Epithelial cell of alveolus of lung (primary cell): ENCODE results near the gene ZNF831. TPM values are rescaled to one million over a fixed set of nuclear protein-coding genes. Genes with fewer than 3 reads are reported as not detected.

Source experiments
- total RNA-seq: library from RNA; depleted of rRNA; stranded (reverse); fragments of >200 nt; gene quantifications from 2 replicates; pipeline ENCODE4 v1.2.1, GENCODE V29; 2015

Gene ZNF831
- not detected in 2 replicates for total RNA-seq

GRCh38 chr20:59163631-59164530 lies at the start of gene ZNF831:
TSS of gene ZNF831 (plus strand) at chr20:59163821. CDS start at chr20:59191020, 27,199 bp downstream.

GRCh38 chr20:59300333-59301081 lies 136.9 kb downstream of the ZNF831 start, which contains the start of gene EDN3:
TSS of gene EDN3 (plus strand) at chr20:59300611. CDS start at chr20:59300813, 202 bp downstream.

Other genes starting within 250 kb of the ZNF831 start
- 42.2 and 52.0 TPM in 2 replicates for gene NELFCD, start 182.6 kb upstream of the ZNF831 start, total RNA-seq
- 129 and 142 TPM in 2 replicates for gene CTSZ, start 156.6 kb upstream of the ZNF831 start, total RNA-seq
- not detected in 2 replicates for gene TUBB1, start 144.4 kb upstream of the ZNF831 start, total RNA-seq
- 14.8 and 31.4 TPM in 2 replicates for gene ATP5F1E, start 131.5 kb upstream of the ZNF831 start, total RNA-seq
- 29.8 and 40.1 TPM in 2 replicates for gene PRELID3B, start 121.0 kb upstream of the ZNF831 start, total RNA-seq
- not detected in 2 replicates for gene EDN3, start 136.8 kb downstream of the ZNF831 start, total RNA-seq